ENCODE results near the gene POLE. TPM values are rescaled to one million over a fixed set of nuclear protein-coding genes. Genes with fewer than 3 reads are reported as not detected.

POLE gene
- total and polyA plus RNA-seq, 8 donors = 7.2 to 45.7 (median 16.0) TPM

DNA sequence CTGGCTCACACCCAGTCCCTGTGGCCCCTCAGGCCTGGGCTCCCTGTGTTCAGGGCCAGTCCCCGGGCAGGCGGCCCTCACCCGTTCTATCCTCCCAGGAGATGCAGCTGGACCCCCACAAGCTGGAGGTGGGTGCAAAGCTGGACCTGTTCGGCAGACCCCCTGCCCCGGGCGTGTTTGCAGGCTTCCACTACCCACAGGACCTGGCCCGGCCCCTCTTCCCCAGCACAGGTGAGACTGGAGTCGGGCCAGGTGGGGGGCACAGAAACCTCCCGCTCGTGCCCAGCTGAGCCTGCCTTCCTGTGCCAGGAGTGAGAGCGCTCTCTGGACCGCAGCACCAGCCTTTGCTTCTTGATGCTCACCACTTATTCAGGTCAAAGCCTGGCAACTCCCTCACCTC, 110.4 kb downstream of the POLE start:
- 95 to 97% methylated on average over 12 of the region's 12 CpGs for WGBS, 2 donors
- Histone ChIP-seq H3K36me3 (peaks cover 2 to 13% (median 4%) of the 10 kb centered on the region in 3 donors), H3K27me3 (no peaks in the 10 kb centered on the region), H3K4me1 (no peaks in the 10 kb centered on the region), H3K9me3 (no peaks in the 10 kb centered on the region), H3K4me3 (no peak overlapping the region), H3K27ac (no peak overlapping the region)
- intact Hi-C loops (cut with DNase I) = no loop called here
- ATAC-seq = no peak
- FAIRE-seq = no peak
- TF ChIP-seq, protein P1, sequence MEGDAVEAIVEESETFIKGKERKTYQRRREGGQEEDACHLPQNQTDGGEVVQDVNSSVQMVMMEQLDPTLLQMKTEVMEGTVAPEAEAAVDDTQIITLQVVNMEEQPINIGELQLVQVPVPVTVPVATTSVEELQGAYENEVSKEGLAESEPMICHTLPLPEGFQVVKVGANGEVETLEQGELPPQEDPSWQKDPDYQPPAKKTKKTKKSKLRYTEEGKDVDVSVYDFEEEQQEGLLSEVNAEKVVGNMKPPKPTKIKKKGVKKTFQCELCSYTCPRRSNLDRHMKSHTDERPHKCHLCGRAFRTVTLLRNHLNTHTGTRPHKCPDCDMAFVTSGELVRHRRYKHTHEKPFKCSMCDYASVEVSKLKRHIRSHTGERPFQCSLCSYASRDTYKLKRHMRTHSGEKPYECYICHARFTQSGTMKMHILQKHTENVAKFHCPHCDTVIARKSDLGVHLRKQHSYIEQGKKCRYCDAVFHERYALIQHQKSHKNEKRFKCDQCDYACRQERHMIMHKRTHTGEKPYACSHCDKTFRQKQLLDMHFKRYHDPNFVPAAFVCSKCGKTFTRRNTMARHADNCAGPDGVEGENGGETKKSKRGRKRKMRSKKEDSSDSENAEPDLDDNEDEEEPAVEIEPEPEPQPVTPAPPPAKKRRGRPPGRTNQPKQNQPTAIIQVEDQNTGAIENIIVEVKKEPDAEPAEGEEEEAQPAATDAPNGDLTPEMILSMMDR (IDR thresholded peaks at IDR 0.05) = no peak
- DNase-seq = peak in 1 of 6 donors; percentile 79

DNA sequence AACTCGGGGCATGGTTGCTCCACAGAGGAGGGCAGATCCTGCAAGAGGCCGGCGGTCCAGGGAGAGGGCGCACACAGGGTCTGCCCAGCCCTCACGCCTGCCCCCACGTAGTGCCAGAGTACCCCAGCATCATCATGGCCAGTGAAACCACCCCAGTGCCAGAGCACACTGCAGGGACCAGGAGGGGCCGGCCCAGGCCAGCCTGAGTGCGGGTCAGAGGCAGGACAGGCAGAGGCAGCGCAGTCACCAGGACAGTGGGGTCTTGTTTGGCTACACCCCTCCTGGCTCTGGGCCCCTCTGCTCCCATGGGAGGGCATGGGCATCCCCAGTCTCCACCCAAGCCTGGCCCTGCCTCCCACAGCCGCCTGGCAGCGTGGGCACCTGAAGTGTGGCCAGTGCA, 111.5 kb downstream of the POLE start:
- WGBS, 2 donors = 96 to 98% methylated on average over 11 of the region's 11 CpGs
- ATAC-seq = no peak
- Histone ChIP-seq H3K27ac (no peak overlapping the region), H3K4me1 (no peaks in the 10 kb centered on the region), H3K9me3 (no peaks in the 10 kb centered on the region), H3K36me3 (peaks cover 2 to 13% (median 4%) of the 10 kb centered on the region in 3 donors), H3K4me3 (no peak overlapping the region), H3K27me3 (no peaks in the 10 kb centered on the region)
- peak in 1 of 6 donors; percentile 62 for DNase-seq
- TF ChIP-seq, protein P1 (IDR thresholded peaks at IDR 0.05) = no peak
- no peak for FAIRE-seq
- intact Hi-C loops (cut with DNase I) = no loop called here

DNA sequence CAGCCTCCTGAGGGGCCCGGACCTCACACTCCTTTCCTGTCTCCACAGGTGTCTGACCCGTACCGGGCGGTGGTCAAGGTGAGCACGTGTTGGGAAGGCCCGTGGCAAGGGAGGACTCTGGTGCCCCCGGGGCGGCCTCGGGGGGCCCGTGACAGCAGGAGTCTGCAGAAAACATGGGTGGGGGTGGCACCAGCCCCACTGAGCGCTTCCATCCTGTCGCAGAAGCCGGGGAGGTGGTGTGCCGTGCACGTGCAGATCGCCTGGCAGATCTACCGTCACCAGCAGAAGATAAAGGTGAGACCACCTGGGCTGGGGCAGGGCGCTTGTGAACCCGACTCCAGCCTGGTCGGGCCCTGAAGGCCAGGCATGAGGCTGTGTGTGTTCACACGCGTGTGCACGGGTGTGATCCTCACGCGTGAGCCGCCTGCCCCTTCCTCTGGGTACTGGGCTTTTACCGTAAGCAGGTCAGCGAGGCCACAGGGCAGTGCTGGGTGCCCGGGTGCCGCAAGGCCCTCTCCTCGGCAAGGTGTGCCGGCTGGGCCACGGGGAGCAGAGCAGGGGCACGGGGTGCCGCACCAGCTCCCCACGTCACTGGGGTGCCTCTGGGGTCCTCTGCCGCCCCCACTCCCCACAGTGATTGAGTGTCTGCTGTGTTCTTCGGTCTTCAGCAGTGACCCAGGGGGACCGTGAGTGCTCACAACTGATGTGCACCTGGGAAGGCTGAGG, 112.7 kb downstream of the POLE start:
- Histone ChIP-seq H3K36me3 (peaks cover 2 to 11% (median 4%) of the 10 kb centered on the region in 3 donors), H3K27me3 (no peaks in the 10 kb centered on the region), H3K4me1 (no peaks in the 10 kb centered on the region), H3K4me3 (no peak overlapping the region), H3K9me3 (no peaks in the 10 kb centered on the region), H3K27ac (no peak overlapping the region)
- WGBS, 2 donors = 96 to 97% methylated on average over 39 of the region's 39 CpGs
- DNase-seq = peak in 1 of 6 donors; percentile 70
- TF ChIP-seq, protein P1 (IDR thresholded peaks at IDR 0.05) = no peak
- no peak for FAIRE-seq
- intact Hi-C loops (cut with DNase I) = no loop called here
- ATAC-seq = no peak

Small RNAs within 50 kb of the gene (microRNA-seq; reads per million reads assigned to microRNA genes)
- 0 reads per million in 2 donors for gene MIR6763

Other genes starting within 250 kb of the POLE start
- gene FBRSL1, start 197.2 kb downstream of the POLE start, total RNA-seq = 10 to 100 TPM; 31.1 to 55.8 (median 43.1) TPM
- gene FBRSL1, start 197.2 kb downstream of the POLE start, polyA plus RNA-seq = 10 to 100 TPM; 45.1 to 62.5 TPM
- not detected for gene LRCOL1, start 76.8 kb downstream of the POLE start, total RNA-seq
- under 1 TPM in 1 of 2 donors, not detected in 1; 0.21 TPM for gene LRCOL1, start 76.8 kb downstream of the POLE start, polyA plus RNA-seq
- gene P2RX2, start 68.6 kb downstream of the POLE start, total RNA-seq = under 1 TPM in 3 of 6 donors, not detected in 3; 0.08 to 0.37 (median 0.09) TPM
- 10 to 100 TPM in 1 of 2 donors, 1 to 10 TPM in 1; 6.1 to 12.0 TPM for gene P2RX2, start 68.6 kb downstream of the POLE start, polyA plus RNA-seq
- 10 to 100 TPM; 12.2 to 27.1 (median 14.2) TPM for gene PXMP2, start 245 bp upstream of the POLE start, total RNA-seq
- gene PXMP2, start 245 bp upstream of the POLE start, polyA plus RNA-seq = 10 to 100 TPM in 1 of 2 donors, 1 to 10 TPM in 1; 7.7 to 13.5 TPM
- 10 to 100 TPM; 14.9 to 27.3 (median 18.0) TPM for gene PGAM5, start 23.5 kb upstream of the POLE start, total RNA-seq
- gene PGAM5, start 23.5 kb upstream of the POLE start, polyA plus RNA-seq = 10 to 100 TPM in 1 of 2 donors, 1 to 10 TPM in 1; 9.0 to 14.4 TPM
- gene ANKLE2, start 74.5 kb upstream of the POLE start, total RNA-seq = 10 to 100 TPM; 20.0 to 31.2 (median 22.8) TPM
- gene ANKLE2, start 74.5 kb upstream of the POLE start, polyA plus RNA-seq = 10 to 100 TPM; 22.8 to 39.6 TPM
- gene GOLGA3, start 141.5 kb upstream of the POLE start, total RNA-seq = 10 to 100 TPM; 25.0 to 44.5 (median 33.4) TPM
- 10 to 100 TPM; 12.6 to 26.8 TPM for gene GOLGA3, start 141.5 kb upstream of the POLE start, polyA plus RNA-seq
- 10 to 100 TPM; 14.9 to 19.9 (median 15.4) TPM for gene CHFR, start 200.3 kb upstream of the POLE start, total RNA-seq
- gene CHFR, start 200.3 kb upstream of the POLE start, polyA plus RNA-seq = 10 to 100 TPM; 25.7 to 32.3 TPM